ENCODE measurements around the gene EPM2A.

EPM2A gene

GRCh38 chr6:145714731-145715130 is 20.6 kb downstream of the EPM2A start:
- no peak for TF ChIP-seq CTCF (IDR thresholded peaks at IDR 0.05)

DNA sequence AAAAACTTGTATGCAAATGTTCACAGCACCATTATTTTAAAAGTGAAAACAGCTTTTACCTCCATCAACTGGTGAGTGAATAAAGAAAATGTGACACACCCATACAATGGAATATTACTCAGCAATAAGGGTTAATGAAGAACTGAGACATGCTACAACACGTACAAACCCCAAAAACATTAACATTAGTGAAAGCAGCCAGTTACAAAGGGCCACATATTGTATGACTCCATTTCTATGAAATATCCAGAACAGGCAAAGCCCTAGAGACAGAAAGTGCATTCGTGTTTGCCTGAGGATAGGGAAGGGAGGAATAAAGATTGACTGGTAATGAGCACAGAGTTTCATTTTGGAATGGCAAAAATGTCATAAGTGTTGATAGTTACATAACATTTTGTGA is 21.5 kb downstream of the EPM2A start:
- no peak for TF ChIP-seq CTCF (IDR thresholded peaks at IDR 0.05)

DNA sequence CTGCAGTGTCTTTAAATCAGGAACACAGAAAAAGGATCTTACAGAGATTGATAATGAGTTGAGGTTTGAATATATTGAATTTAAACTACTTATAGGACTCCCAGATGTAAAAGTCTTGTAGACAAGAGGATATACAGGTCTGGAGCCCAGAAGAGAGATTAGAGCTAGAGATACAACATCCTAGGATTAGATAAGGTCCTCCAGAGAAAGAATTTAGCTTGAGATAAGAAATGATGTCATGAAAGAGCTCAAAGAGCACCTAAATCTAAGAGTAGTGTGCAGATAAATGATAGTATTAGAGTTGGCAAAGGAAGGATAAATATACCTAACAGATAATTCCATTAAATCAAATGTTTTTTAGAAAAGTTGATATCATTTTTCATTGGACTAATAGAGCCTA is 23.9 kb downstream of the EPM2A start:
- no peak for TF ChIP-seq CTCF (IDR thresholded peaks at IDR 0.05)

DNA sequence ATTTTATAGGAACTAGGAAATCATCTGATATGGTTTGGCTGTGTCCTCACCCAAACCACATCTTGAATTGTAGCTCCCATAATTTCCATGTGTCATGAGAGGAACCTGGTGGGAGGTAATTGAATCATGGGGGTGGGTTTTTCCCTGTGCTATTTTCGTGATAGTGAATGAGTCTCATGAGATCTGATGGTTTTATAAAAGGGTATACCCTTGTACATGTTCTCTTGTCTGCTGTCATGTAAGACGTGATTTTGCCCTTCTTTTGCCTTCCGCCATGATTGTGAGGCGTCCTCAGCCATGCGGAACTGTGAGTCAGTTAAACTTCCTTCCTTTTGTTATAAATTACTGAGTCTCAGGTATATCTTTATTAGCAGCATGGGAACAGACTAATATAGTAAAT is 27.9 kb downstream of the EPM2A start:
- no peak for TF ChIP-seq CTCF (IDR thresholded peaks at IDR 0.05)

- no peak for TF ChIP-seq CTCF (IDR thresholded peaks at IDR 0.05)
Observed at GRCh38 chr6:145705561-145705960, 29.8 kb downstream of the EPM2A start.

GRCh38 chr6:145704143-145704781 is 31.1 kb downstream of the EPM2A start:
- TF ChIP-seq CTCF (IDR thresholded peaks at IDR 0.05): peak; percentile 55

GRCh38 chr6:145699462-145699861 is 35.9 kb downstream of the EPM2A start:
- no peak for TF ChIP-seq CTCF (IDR thresholded peaks at IDR 0.05)
